Panc1 (cell line): ENCODE results near the gene FKBP1A. TPM values are rescaled to one million over a fixed set of nuclear protein-coding genes. Genes with fewer than 3 reads are reported as not detected.

Source experiments
- ATAC-seq: fragments of 200-7000 bp; cut with Tn5 transposase; 2 replicates; pipeline ENCODE4 v1.9.1; 2020; ENCODE audit warnings: mild to moderate bottlenecking, moderate library complexity
- BruUV-seq: library from RNA; stranded (reverse); fragments of 400-500 nt; replicated peaks from 2 replicates; lab custom pipeline; 2021; lab: Mats Ljungman, UMichigan
- CTCF ChIA-PET: fragments of 300-600 bp; sonication (Branson Sonifier 250); formaldehyde crosslinking; loops from one replicate; lab custom pipeline; 2022; ENCODE audit warnings: antibody characterized with exemption; lab: Charles Lee
- POLR2A ChIA-PET: fragments of 300-600 bp; sonication (Branson Sonifier 250); formaldehyde crosslinking; loops from one replicate; lab custom pipeline; 2022; ENCODE audit warnings: antibody characterized with exemption; lab: Charles Lee
- DNase-seq: peaks from one replicate; pipeline ENCODE4 v3.0.0-alpha.2; 2010; ENCODE audit warnings: low read depth, low spot score
- H3K27ac ChIP-seq: 2 replicates; pipeline ENCODE4 v1.5.1; 2011; ENCODE audit warnings: mild to moderate bottlenecking, low read length, inconsistent platforms
- H3K27me3 ChIP-seq: fragments of 200-500 bp; sonication (Bioruptor generic); 2 replicates; pipeline ENCODE4 v1.6.0; 2014; ENCODE audit warnings: low read length, inconsistent platforms; ENCODE audit not compliant: control insufficient read depth, insufficient read depth
- H3K36me3 ChIP-seq: fragments of 200-500 bp; sonication (Bioruptor generic); 2 replicates; pipeline ENCODE4 v1.5.1; 2014; ENCODE audit warnings: inconsistent platforms, mild to moderate bottlenecking, low read length, moderate library complexity; ENCODE audit not compliant: control insufficient read depth, insufficient read depth
- H3K4me1 ChIP-seq: 2 replicates; pipeline ENCODE4 v1.5.1; 2011; ENCODE audit warnings: inconsistent platforms, mild to moderate bottlenecking, low read length, moderate library complexity; ENCODE audit not compliant: control insufficient read depth, insufficient read depth
- H3K4me3 ChIP-seq, 2 experiments: 2 replicates each; pipeline ENCODE4 v1.5.1; 2011 to 2012; ENCODE audit warnings: low read depth in 2 of 2, low read length in 2 of 2, mild to moderate bottlenecking in 2 of 2, inconsistent platforms in 1 of 2, moderate library complexity in 1 of 2
- H3K9me3 ChIP-seq: fragments of 200-500 bp; sonication (Bioruptor generic); 2 replicates; pipeline ENCODE4 v1.5.1; 2014; ENCODE audit warnings: low read depth, mild to moderate bottlenecking, inconsistent platforms, low read length, moderate library complexity; ENCODE audit not compliant: control insufficient read depth, insufficient read depth
- POLR2AphosphoS5 ChIP-seq: IDR thresholded peaks from 2 replicates; pipeline ENCODE4 v1.6.1; 2012; ENCODE audit warnings: mild to moderate bottlenecking, low read depth, low read length, moderate library complexity
- SIN3A ChIP-seq: IDR thresholded peaks from 2 replicates; pipeline ENCODE4 v1.6.1; 2012; ENCODE audit warnings: low read depth, mild to moderate bottlenecking, low read length, moderate library complexity, borderline replicate concordance; ENCODE audit not compliant: insufficient read depth
- TCF7L2 ChIP-seq: IDR thresholded peaks from 2 replicates; pipeline ENCODE4 v1.6.1; 2011; ENCODE audit warnings: mild to moderate bottlenecking, low read depth, low read length, inconsistent platforms
- in situ Hi-C: cut with HindIII; loops from 2 replicates; pipeline ENCODE4 v1.10.0; 2016; ENCODE audit warnings: low sequenced_read_pairs, low pct_unique_long_range_greater_than_20kb
- intact Hi-C: fragments of 100-400 bp; cut with micrococcal nuclease; formaldehyde crosslinking; loops from one replicate; pipeline ENCODE4 v1.10.0; 2022; ENCODE audit not compliant: unreplicated experiment
- total RNA-seq: library from RNA; stranded (reverse); gene quantifications from one replicate; pipeline ENCODE4 v1.2.1, GENCODE V29; 2021; ENCODE audit not compliant: unreplicated experiment
- TF ChIP-seq, protein P1 (sequence below), 2 experiments: IDR thresholded peaks; 2 replicates each; pipeline ENCODE4 v1.6.1; 2011 to 2012; ENCODE audit warnings: low read depth in 2 of 2, control low read depth in 1 of 2, low read length in 1 of 2, mild to moderate bottlenecking in 1 of 2, moderate library complexity in 1 of 2; ENCODE audit not compliant: insufficient read depth in 1 of 2
- TF ChIP-seq, protein P2 (sequence below): fragments of 450-650 bp; IDR thresholded peaks from 2 replicates; pipeline ENCODE4 v1.5.1; 2017; ENCODE audit warnings: mild to moderate bottlenecking

FKBP1A gene
- total RNA-seq, 1 experiment from 2014 or later, result 695 TPM

DNA sequence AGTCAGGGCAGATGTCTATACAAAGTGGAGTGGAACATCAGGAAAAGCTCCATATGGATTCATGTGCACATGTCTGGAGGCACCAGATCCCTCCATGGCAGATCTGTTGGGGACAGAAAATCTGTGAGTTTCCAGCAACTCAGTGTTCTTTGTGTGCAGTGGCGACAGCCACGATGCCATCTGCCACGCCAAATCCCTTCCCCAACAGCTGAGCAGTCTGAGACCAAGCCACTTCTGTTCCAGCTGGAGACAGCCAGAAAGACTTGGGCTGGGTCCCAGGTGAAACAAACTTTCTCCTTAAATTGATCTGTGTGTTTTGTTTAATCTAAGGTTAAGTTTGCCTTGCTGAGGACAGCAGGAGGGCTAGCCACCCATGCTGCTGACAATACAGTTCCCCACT, 22.9 kb downstream of the FKBP1A start:
- Histone ChIP-seq H3K9me3 (no peaks in the 10 kb centered on the region), H3K4me1 (peaks cover 41% of the 10 kb centered on the region), H3K27me3 (no peaks in the 10 kb centered on the region), H3K4me3 (no peak overlapping the region), H3K27ac (peak overlapping the region; percentile 48; the same call in 1 of the 2 replicates), H3K36me3 (peaks cover 18% of the 10 kb centered on the region)
- BruUV-seq, result no TSS peak
- ATAC-seq (no peak), DNase-seq (no peak)
- ChIA-PET CTCF (no interaction called here), POLR2A (no interaction called here)
- intact Hi-C loops, result loop anchor here (10.0 kb wide), 1 partner anchor 65 kb away; no protein-coding TSS in a partner anchor
- in situ Hi-C loops, result no loop called here
- TF ChIP-seq SIN3A, result no peak
- TF ChIP-seq, protein P1, sequence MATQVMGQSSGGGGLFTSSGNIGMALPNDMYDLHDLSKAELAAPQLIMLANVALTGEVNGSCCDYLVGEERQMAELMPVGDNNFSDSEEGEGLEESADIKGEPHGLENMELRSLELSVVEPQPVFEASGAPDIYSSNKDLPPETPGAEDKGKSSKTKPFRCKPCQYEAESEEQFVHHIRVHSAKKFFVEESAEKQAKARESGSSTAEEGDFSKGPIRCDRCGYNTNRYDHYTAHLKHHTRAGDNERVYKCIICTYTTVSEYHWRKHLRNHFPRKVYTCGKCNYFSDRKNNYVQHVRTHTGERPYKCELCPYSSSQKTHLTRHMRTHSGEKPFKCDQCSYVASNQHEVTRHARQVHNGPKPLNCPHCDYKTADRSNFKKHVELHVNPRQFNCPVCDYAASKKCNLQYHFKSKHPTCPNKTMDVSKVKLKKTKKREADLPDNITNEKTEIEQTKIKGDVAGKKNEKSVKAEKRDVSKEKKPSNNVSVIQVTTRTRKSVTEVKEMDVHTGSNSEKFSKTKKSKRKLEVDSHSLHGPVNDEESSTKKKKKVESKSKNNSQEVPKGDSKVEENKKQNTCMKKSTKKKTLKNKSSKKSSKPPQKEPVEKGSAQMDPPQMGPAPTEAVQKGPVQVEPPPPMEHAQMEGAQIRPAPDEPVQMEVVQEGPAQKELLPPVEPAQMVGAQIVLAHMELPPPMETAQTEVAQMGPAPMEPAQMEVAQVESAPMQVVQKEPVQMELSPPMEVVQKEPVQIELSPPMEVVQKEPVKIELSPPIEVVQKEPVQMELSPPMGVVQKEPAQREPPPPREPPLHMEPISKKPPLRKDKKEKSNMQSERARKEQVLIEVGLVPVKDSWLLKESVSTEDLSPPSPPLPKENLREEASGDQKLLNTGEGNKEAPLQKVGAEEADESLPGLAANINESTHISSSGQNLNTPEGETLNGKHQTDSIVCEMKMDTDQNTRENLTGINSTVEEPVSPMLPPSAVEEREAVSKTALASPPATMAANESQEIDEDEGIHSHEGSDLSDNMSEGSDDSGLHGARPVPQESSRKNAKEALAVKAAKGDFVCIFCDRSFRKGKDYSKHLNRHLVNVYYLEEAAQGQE (IDR thresholded peaks at IDR 0.05; ENCODE audit: insufficient read depth in 1 of 2, low read depth in 2 of 2, low read length in 1 of 2), result no peak
- TF ChIP-seq, protein P2, sequence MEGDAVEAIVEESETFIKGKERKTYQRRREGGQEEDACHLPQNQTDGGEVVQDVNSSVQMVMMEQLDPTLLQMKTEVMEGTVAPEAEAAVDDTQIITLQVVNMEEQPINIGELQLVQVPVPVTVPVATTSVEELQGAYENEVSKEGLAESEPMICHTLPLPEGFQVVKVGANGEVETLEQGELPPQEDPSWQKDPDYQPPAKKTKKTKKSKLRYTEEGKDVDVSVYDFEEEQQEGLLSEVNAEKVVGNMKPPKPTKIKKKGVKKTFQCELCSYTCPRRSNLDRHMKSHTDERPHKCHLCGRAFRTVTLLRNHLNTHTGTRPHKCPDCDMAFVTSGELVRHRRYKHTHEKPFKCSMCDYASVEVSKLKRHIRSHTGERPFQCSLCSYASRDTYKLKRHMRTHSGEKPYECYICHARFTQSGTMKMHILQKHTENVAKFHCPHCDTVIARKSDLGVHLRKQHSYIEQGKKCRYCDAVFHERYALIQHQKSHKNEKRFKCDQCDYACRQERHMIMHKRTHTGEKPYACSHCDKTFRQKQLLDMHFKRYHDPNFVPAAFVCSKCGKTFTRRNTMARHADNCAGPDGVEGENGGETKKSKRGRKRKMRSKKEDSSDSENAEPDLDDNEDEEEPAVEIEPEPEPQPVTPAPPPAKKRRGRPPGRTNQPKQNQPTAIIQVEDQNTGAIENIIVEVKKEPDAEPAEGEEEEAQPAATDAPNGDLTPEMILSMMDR, result no peak

DNA sequence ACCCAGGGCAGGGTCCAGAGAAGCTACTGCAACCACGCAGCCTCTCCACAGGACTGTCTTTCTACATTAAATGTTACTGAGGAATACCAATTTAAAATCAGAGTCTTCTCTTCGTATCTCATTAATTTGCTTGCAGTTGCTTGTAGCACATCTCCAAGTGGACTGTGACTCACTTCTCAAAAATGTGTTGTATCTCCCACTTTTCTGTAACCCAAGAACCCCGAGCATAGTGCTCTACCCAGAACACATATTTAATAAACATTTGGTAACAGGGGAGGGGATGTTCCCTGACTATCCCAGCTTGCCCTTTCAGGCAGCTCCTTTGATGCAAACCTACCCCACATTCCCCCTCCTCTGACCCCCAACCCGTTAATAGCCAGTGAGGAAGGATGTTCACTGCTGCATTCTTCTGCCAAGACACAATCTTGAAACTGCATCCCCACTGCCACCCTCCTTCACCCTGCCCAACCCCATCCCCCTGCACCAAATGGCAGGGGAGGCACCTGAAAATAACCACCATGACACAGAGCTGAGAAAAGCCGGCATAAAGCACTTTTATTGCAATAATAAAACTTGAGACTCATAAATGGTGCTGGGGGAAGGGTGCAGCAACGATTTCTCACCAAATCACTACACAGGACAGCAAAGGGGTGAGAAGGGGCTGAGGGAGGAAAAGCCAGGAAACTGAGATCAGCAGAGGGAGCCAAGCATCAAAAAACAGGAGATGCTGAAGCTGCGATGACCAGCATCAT, 24.2 kb downstream of the FKBP1A start:
- Histone ChIP-seq H3K4me3 (no peak overlapping the region), H3K27ac (no peak overlapping the region), H3K9me3 (no peaks in the 10 kb centered on the region), H3K4me1 (peaks cover 38% of the 10 kb centered on the region), H3K36me3 (peaks cover 16% of the 10 kb centered on the region), H3K27me3 (no peaks in the 10 kb centered on the region)
- BruUV-seq, result no TSS peak
- ChIA-PET POLR2A (no interaction called here), CTCF (interaction anchor here (0.6 kb wide), 1 partner anchor 156 kb away, joined by 4 read pairs; no protein-coding TSS in a partner anchor)
- TF ChIP-seq, protein P1 (IDR thresholded peaks at IDR 0.05; ENCODE audit: insufficient read depth in 1 of 2, low read depth in 2 of 2, low read length in 1 of 2), result no peak
- TF ChIP-seq SIN3A (no peak), TCF7L2 (no peak), POLR2AphosphoS5 (no peak)
- TF ChIP-seq, protein P2, result peak; percentile 25; the same call in 1 of the 2 replicates
- intact Hi-C loops (no loop called here), in situ Hi-C loops (no loop called here)
- DNase-seq, result no peak
- no peak for ATAC-seq
